Osteoblast (primary cell): Measurements from ENCODE around the gene FBXO15. TPM values are rescaled to one million over a fixed set of nuclear protein-coding genes. Genes with fewer than 3 reads are reported as not detected.

ENCODE experiments used
- DNase-seq: peaks from one replicate; pipeline ENCODE4 v3.0.0; 2011; ENCODE audit warnings: low spot score, mixed read lengths; ENCODE audit not compliant: insufficient read length; ENCODE audit errors: missing footprints
- H2AFZ ChIP-seq: 2 replicates; pipeline ENCODE4 v1.6.0; 2011; ENCODE audit warnings: mild to moderate bottlenecking, low read length
- H3K27ac ChIP-seq: 2 replicates; pipeline ENCODE4 v1.5.1; 2011; ENCODE audit warnings: mild to moderate bottlenecking, low read depth, low read length, moderate library complexity
- H3K27me3 ChIP-seq: 2 replicates; pipeline ENCODE4 v1.6.0; 2012; ENCODE audit warnings: mild to moderate bottlenecking, control low read depth, inconsistent platforms, low read length, moderate library complexity; ENCODE audit not compliant: insufficient read depth
- H3K36me3 ChIP-seq: 2 replicates; pipeline ENCODE4 v1.5.1; 2011; ENCODE audit warnings: mild to moderate bottlenecking, low read length, control low read depth, moderate library complexity; ENCODE audit not compliant: insufficient read depth
- H3K4me1 ChIP-seq: 2 replicates; pipeline ENCODE4 v1.5.1; 2011; ENCODE audit warnings: mild to moderate bottlenecking, low read length, control low read depth, moderate library complexity; ENCODE audit not compliant: insufficient read depth
- H3K4me2 ChIP-seq: 2 replicates; pipeline ENCODE4 v1.6.0; 2011; ENCODE audit warnings: mild to moderate bottlenecking, low read length; ENCODE audit not compliant: insufficient read depth
- H3K4me3 ChIP-seq: fragments of 200-600 bp; sonication (generic); 3 replicates; pipeline ENCODE4 v1.5.1; 2012; ENCODE audit warnings: mild to moderate bottlenecking, low read length, inconsistent platforms; ENCODE audit not compliant: insufficient read depth
- H3K79me2 ChIP-seq: 2 replicates; pipeline ENCODE4 v1.6.0; 2012; ENCODE audit warnings: mild to moderate bottlenecking, low read length, control low read depth, inconsistent platforms; ENCODE audit not compliant: insufficient read depth
- H3K9me3 ChIP-seq: 2 replicates; pipeline ENCODE4 v1.5.1; 2011; ENCODE audit warnings: low read depth, low read length, control low read depth
- H4K20me1 ChIP-seq: 2 replicates; pipeline ENCODE4 v1.6.0; 2012; ENCODE audit warnings: mild to moderate bottlenecking, low read length, control low read depth; ENCODE audit not compliant: insufficient read depth
- CTCF ChIP-seq: IDR thresholded peaks from 2 replicates; pipeline ENCODE4 v1.5.1; 2011; ENCODE audit warnings: mild to moderate bottlenecking, low read depth, low read length, moderate library complexity; ENCODE audit errors: extremely low read depth
- total RNA-seq: library from RNA; depleted of rRNA; stranded (reverse); fragments of >200 nt; gene quantifications from 2 replicates; pipeline ENCODE4 v1.2.3, GENCODE V29; 2012

FBXO15 gene
- total RNA-seq, 1 donor, result 0.36 TPM

- Histone ChIP-seq H4K20me1 (no peaks in the 10 kb centered on the region), H3K4me1 (no peaks in the 10 kb centered on the region), H3K27ac (no peak overlapping the region), H3K36me3 (no peaks in the 10 kb centered on the region), H3K4me2 (no peak overlapping the region), H3K4me3 (no peak overlapping the region), H2AFZ (no peak overlapping the region), H3K79me2 (no peaks in the 10 kb centered on the region), H3K9me3 (no peaks in the 10 kb centered on the region), H3K27me3 (peaks cover 9% of the 10 kb centered on the region)
- TF ChIP-seq CTCF, result no peak
- DNase-seq, result no peak
These were observed 24.4 kb downstream of the FBXO15 start for GRCh38 chr18:74123200-74123599.

- no peaks in the 10 kb centered on the region for H3K27me3 ChIP-seq
- H3K4me3 ChIP-seq, result peak overlapping the region; percentile 30
- no peaks in the 10 kb centered on the region for H3K36me3 ChIP-seq
- no peaks in the 10 kb centered on the region for H3K79me2 ChIP-seq
- H3K4me2 ChIP-seq, result peak overlapping the region; percentile 74
- H2AFZ ChIP-seq, result peak overlapping the region; percentile 95
- peaks cover 20% of the 10 kb centered on the region for H3K4me1 ChIP-seq
- no peak overlapping the region for H3K27ac ChIP-seq
- no peaks in the 10 kb centered on the region for H4K20me1 ChIP-seq
- no peaks in the 10 kb centered on the region for H3K9me3 ChIP-seq
- TF ChIP-seq CTCF, result peak; percentile 80
- DNase-seq, result no peak
These were observed 30.7 kb downstream of the FBXO15 start for GRCh38 chr18:74116633-74117554.

GRCh38 chr18:74115046-74115445, 32.6 kb downstream of the FBXO15 start:
- peak overlapping the region; percentile 96 for H2AFZ ChIP-seq
- peak; percentile 58 for DNase-seq
- H4K20me1 ChIP-seq, result no peaks in the 10 kb centered on the region
- H3K4me3 ChIP-seq, result no peak overlapping the region
- H3K36me3 ChIP-seq, result no peaks in the 10 kb centered on the region
- no peaks in the 10 kb centered on the region for H3K79me2 ChIP-seq
- no peak for TF ChIP-seq CTCF
- H3K27ac ChIP-seq, result peak overlapping the region; percentile 87
- peak overlapping the region; percentile 59 for H3K4me2 ChIP-seq
- H3K4me1 ChIP-seq, result peaks cover 20% of the 10 kb centered on the region
- no peaks in the 10 kb centered on the region for H3K27me3 ChIP-seq
- no peaks in the 10 kb centered on the region for H3K9me3 ChIP-seq

DNA sequence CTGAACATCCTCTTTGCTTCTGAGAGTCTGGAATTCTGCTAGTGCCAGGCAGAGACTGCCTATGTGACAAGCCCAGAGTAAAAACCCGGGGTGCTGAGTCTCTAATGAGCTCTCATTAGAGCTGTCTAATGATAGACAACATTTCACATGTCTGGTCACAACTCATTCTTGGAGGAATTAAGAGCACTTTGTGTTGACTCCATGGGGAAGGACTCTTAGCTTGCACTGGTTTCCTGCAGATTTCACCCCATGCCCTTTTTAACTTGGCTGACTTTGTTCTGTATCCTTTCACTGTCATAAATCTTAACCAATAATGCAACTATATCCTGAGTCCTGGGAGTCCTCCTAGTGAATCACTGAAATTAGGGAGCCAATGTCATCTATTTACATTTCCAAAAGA, 33.5 kb downstream of the FBXO15 start:
- Histone ChIP-seq H4K20me1 (no peaks in the 10 kb centered on the region), H3K79me2 (no peaks in the 10 kb centered on the region), H3K27ac (peak overlapping the region; percentile 87), H3K36me3 (no peaks in the 10 kb centered on the region), H3K4me2 (peak overlapping the region; percentile 59), H3K27me3 (no peaks in the 10 kb centered on the region), H3K4me3 (no peak overlapping the region), H3K4me1 (peaks cover 20% of the 10 kb centered on the region), H3K9me3 (no peaks in the 10 kb centered on the region), H2AFZ (peak overlapping the region; percentile 96)
- DNase-seq, result no peak
- TF ChIP-seq CTCF, result no peak
